ENCODE data around the gene OTUB1. TPM values are rescaled to one million over a fixed set of nuclear protein-coding genes. Genes with fewer than 3 reads are reported as not detected.
"Not testable (repeated sequence)": the region's sequence is repeated elsewhere in the genome, so short reads cannot be mapped to it uniquely, and the experiment has no call there.

OTUB1 gene
- total RNA-seq, 1 donor from 2014 or later, result 124 TPM

- H3K4me1 Mint-ChIP-seq (ENCODE audit: low read depth), result peaks cover 5% of the 10 kb centered on the region
These were observed 19.8 kb upstream of the OTUB1 start for GRCh38 chr11:63966444-63966843.

GRCh38 chr11:63969461-63969860, 16.8 kb upstream of the OTUB1 start:
- Mint-ChIP-seq H3K36me3 (ENCODE audit: insufficient read depth) (peaks cover under 1% of the 10 kb centered on the region), H3K27ac (peak overlapping the region; percentile 21), H3K9me3 (ENCODE audit: low read depth) (no peaks in the 10 kb centered on the region), H3K4me1 (ENCODE audit: low read depth) (peaks cover 3% of the 10 kb centered on the region), H3K27me3 (peaks cover 9% of the 10 kb centered on the region), H3K4me3 (ENCODE audit: low read depth) (no peak overlapping the region)
- TF ChIP-seq CTCF (IDR thresholded peaks at IDR 0.05; ENCODE audit: unreplicated experiment), result no peak
- DNase-seq (ENCODE audit: low spot score, unreplicated experiment), result no peak

More at GRCh38 chr11:63966444-63966843, 19.8 kb upstream of the OTUB1 start:
- Mint-ChIP-seq H3K27me3 (peaks cover 9% of the 10 kb centered on the region), H3K27ac (no peak overlapping the region), H3K9me3 (ENCODE audit: low read depth) (no peaks in the 10 kb centered on the region), H3K4me3 (ENCODE audit: low read depth) (no peak overlapping the region), H3K36me3 (ENCODE audit: insufficient read depth) (no peaks in the 10 kb centered on the region)
- no peak for TF ChIP-seq CTCF (IDR thresholded peaks at IDR 0.05; ENCODE audit: unreplicated experiment)
- no peak for DNase-seq (ENCODE audit: low spot score, unreplicated experiment)

- no peak overlapping the region for H3K27ac Mint-ChIP-seq
- no peak overlapping the region for H3K4me3 Mint-ChIP-seq (ENCODE audit: low read depth)
- no peak for TF ChIP-seq CTCF (IDR thresholded peaks at IDR 0.05; ENCODE audit: unreplicated experiment)
- H3K9me3 Mint-ChIP-seq (ENCODE audit: low read depth), result no peaks in the 10 kb centered on the region
- no peak for DNase-seq (ENCODE audit: low spot score, unreplicated experiment)
- peaks cover 8% of the 10 kb centered on the region for H3K4me1 Mint-ChIP-seq (ENCODE audit: low read depth)
- peaks cover 9% of the 10 kb centered on the region for H3K27me3 Mint-ChIP-seq
- peaks cover 1% of the 10 kb centered on the region for H3K36me3 Mint-ChIP-seq (ENCODE audit: insufficient read depth)
These were observed 15.3 kb upstream of the OTUB1 start for GRCh38 chr11:63970902-63971301.

GRCh38 chr11:63973912-63974258, 12.4 kb upstream of the OTUB1 start:
- H3K4me1 Mint-ChIP-seq (ENCODE audit: low read depth), result peaks cover 15% of the 10 kb centered on the region
- H3K9me3 Mint-ChIP-seq (ENCODE audit: low read depth); DNase-seq (ENCODE audit: low spot score, unreplicated experiment); H3K36me3 Mint-ChIP-seq (ENCODE audit: insufficient read depth); H3K27me3 Mint-ChIP-seq: not testable (repeated sequence)
- peak overlapping the region; percentile 100 for H3K4me3 Mint-ChIP-seq (ENCODE audit: low read depth)
- peak overlapping the region; percentile 100 for H3K27ac Mint-ChIP-seq

GRCh38 chr11:63974259-63975143, 11.7 kb upstream of the OTUB1 start, which contains the start of gene COX8A:
TSS of gene COX8A (plus strand) at chr11:63974620. CDS start at chr11:63974681, 61 bp downstream.
- H3K4me1 Mint-ChIP-seq (ENCODE audit: low read depth), result peaks cover 15% of the 10 kb centered on the region
- no peaks in the 10 kb centered on the region for H3K9me3 Mint-ChIP-seq (ENCODE audit: low read depth)
- H3K36me3 Mint-ChIP-seq (ENCODE audit: insufficient read depth), result peaks cover 1% of the 10 kb centered on the region
- H3K27ac Mint-ChIP-seq, result peak within 1 kb of the TSS; percentile 100
- H3K4me3 Mint-ChIP-seq (ENCODE audit: low read depth), result peak within 1 kb of the TSS; percentile 100
- TF ChIP-seq CTCF (IDR thresholded peaks at IDR 0.05; ENCODE audit: unreplicated experiment), result peak; percentile 23
- peaks cover 4% of the 10 kb centered on the region for H3K27me3 Mint-ChIP-seq
- peak; percentile 85 for DNase-seq (ENCODE audit: low spot score, unreplicated experiment)

All from progenitor cell of endocrine pancreas (in vitro differentiated cells).